H9 (cell line): ENCODE data around the gene PTPRN2. TPM values are rescaled to one million over a fixed set of nuclear protein-coding genes. Genes with fewer than 3 reads are reported as not detected.
A peak's percentile ranks its signal among the peaks of the same experiment; 100 is the strongest.

Source experiments
- DNase-seq: peaks from one replicate; pipeline ENCODE4 v3.0.0-alpha.2; 2017
- H2AFZ ChIP-seq: one replicate; pipeline ENCODE4 v1.6.1; 2013; ENCODE audit warnings: mild to moderate bottlenecking, low read length, control low read depth, moderate library complexity
- H2AK5ac ChIP-seq: 2 replicates; pipeline ENCODE4 v1.6.1; 2013; ENCODE audit warnings: low read length, control low read depth, mixed read lengths; ENCODE audit not compliant: insufficient read length
- H2BK120ac ChIP-seq: one replicate; pipeline ENCODE4 v1.6.1; 2013; ENCODE audit warnings: low read depth, mild to moderate bottlenecking, low read length, control low read depth, inconsistent platforms; ENCODE audit not compliant: poor library complexity, severe bottlenecking
- H2BK12ac ChIP-seq: 2 replicates; pipeline ENCODE4 v1.6.1; 2013; ENCODE audit warnings: low read length, control low read depth, mixed read lengths, low read depth; ENCODE audit not compliant: insufficient read length
- H2BK15ac ChIP-seq: 2 replicates; pipeline ENCODE4 v1.6.1; 2013; ENCODE audit warnings: low read depth, low read length, control low read depth
- H2BK20ac ChIP-seq: one replicate; pipeline ENCODE4 v1.6.1; 2013; ENCODE audit warnings: low read depth, mild to moderate bottlenecking, low read length, control low read depth, inconsistent platforms; ENCODE audit not compliant: poor library complexity, severe bottlenecking
- H2BK5ac ChIP-seq: 2 replicates; pipeline ENCODE4 v1.6.1; 2013; ENCODE audit warnings: low read length, control low read depth, mixed read lengths; ENCODE audit not compliant: insufficient read length
- H3K14ac ChIP-seq: 2 replicates; pipeline ENCODE4 v1.6.1; 2013; ENCODE audit warnings: low read length, control low read depth; ENCODE audit not compliant: insufficient read depth
- H3K18ac ChIP-seq: 2 replicates; pipeline ENCODE4 v1.6.1; 2013; ENCODE audit warnings: low read depth, mild to moderate bottlenecking, mixed read lengths, low read length, control low read depth; ENCODE audit not compliant: insufficient read length
- H3K23ac ChIP-seq: 2 replicates; pipeline ENCODE4 v1.6.1; 2013; ENCODE audit warnings: low read length, control low read depth, mixed read lengths, low read depth; ENCODE audit not compliant: insufficient read length
- H3K23me2 ChIP-seq: 2 replicates; pipeline ENCODE4 v1.6.1; 2013; ENCODE audit warnings: low read depth, mild to moderate bottlenecking, mixed read lengths, low read length, control low read depth; ENCODE audit not compliant: insufficient read length, poor library complexity, severe bottlenecking
- H3K27ac ChIP-seq: 2 replicates; pipeline ENCODE4 v1.5.1; 2013; ENCODE audit warnings: low read length, control low read depth, mixed read lengths, low read depth; ENCODE audit not compliant: insufficient read length
- H3K27me3 ChIP-seq: 2 replicates; pipeline ENCODE4 v1.6.1; 2013; ENCODE audit warnings: low read length, control low read depth, inconsistent platforms; ENCODE audit not compliant: insufficient read depth
- H3K4ac ChIP-seq: 2 replicates; pipeline ENCODE4 v1.6.1; 2013; ENCODE audit warnings: low read depth, mild to moderate bottlenecking, control low read depth, inconsistent platforms, low read length, moderate library complexity
- H3K4me1 ChIP-seq: 2 replicates; pipeline ENCODE4 v1.6.1; 2013; ENCODE audit warnings: low read length, control low read depth, inconsistent platforms; ENCODE audit not compliant: insufficient read depth
- H3K4me2 ChIP-seq: 2 replicates; pipeline ENCODE4 v1.6.1; 2013; ENCODE audit warnings: low read length, control low read depth, mixed read lengths; ENCODE audit not compliant: insufficient read length, insufficient read depth
- H3K56ac ChIP-seq: 2 replicates; pipeline ENCODE4 v1.6.1; 2013; ENCODE audit warnings: low read depth, mild to moderate bottlenecking, mixed read lengths, low read length, control low read depth; ENCODE audit not compliant: insufficient read length
- H3K79me1 ChIP-seq: 2 replicates; pipeline ENCODE4 v1.6.1; 2013; ENCODE audit warnings: low read depth, mild to moderate bottlenecking, moderate library complexity, low read length, control low read depth, inconsistent platforms; ENCODE audit not compliant: insufficient read depth, poor library complexity, severe bottlenecking
- H3K79me2 ChIP-seq: 2 replicates; pipeline ENCODE4 v1.6.1; 2013; ENCODE audit warnings: low read length, control low read depth, inconsistent platforms; ENCODE audit not compliant: insufficient read depth
- H3K9ac ChIP-seq: 2 replicates; pipeline ENCODE4 v1.6.1; 2013; ENCODE audit warnings: low read length, control low read depth, mixed read lengths; ENCODE audit not compliant: insufficient read length; ENCODE audit errors: extremely low read depth
- H3K9me3 ChIP-seq: one replicate; pipeline ENCODE4 v1.6.1; 2013; ENCODE audit warnings: low read depth, low read length, inconsistent platforms; ENCODE audit not compliant: control insufficient read depth
- H3T11ph ChIP-seq: one replicate; pipeline ENCODE4 v1.6.1; 2013; ENCODE audit warnings: mild to moderate bottlenecking, low read length, control low read depth, inconsistent platforms
- H4K20me1 ChIP-seq: one replicate; pipeline ENCODE4 v1.6.1; 2013; ENCODE audit not compliant: control insufficient read depth, insufficient read length, insufficient read depth
- H4K5ac ChIP-seq: 2 replicates; pipeline ENCODE4 v1.6.1; 2013; ENCODE audit warnings: low read depth, mild to moderate bottlenecking, mixed read lengths, low read length, control low read depth; ENCODE audit not compliant: insufficient read length
- H4K8ac ChIP-seq: replicated peaks from 2 replicates; pipeline ENCODE4 v1.6.1; 2013; ENCODE audit warnings: low read length, control low read depth, mixed read lengths, low read depth; ENCODE audit not compliant: insufficient read length
- H4K91ac ChIP-seq: 2 replicates; pipeline ENCODE4 v1.6.1; 2013; ENCODE audit warnings: low read depth, mild to moderate bottlenecking, moderate library complexity, mixed read lengths, low read length, control low read depth; ENCODE audit not compliant: insufficient read length
- H3K27ac Mint-ChIP-seq, 3 experiments: 2 replicates in 2 of 3; 3 replicates in 1 of 3; pipeline ENCODE4 v1.8.0; 2020 to 2021; ENCODE audit warnings: mixed read lengths in 3 of 3, mild to moderate bottlenecking in 1 of 3, moderate library complexity in 1 of 3
- H3K27me3 Mint-ChIP-seq: 2 replicates; pipeline ENCODE4 v1.8.0; 2021; ENCODE audit warnings: low read depth, mild to moderate bottlenecking, moderate library complexity, mixed read lengths
- H3K36me3 Mint-ChIP-seq, 3 experiments: 2 replicates in 2 of 3; 3 replicates in 1 of 3; pipeline ENCODE4 v1.8.0; 2020 to 2021; ENCODE audit warnings: low read depth in 3 of 3, mixed read lengths in 3 of 3; ENCODE audit not compliant: insufficient read depth in 1 of 3
- H3K4me1 Mint-ChIP-seq, 2 experiments: 2 replicates each; pipeline ENCODE4 v1.8.0; 2020; ENCODE audit warnings: mixed read lengths in 2 of 2
- H3K4me3 Mint-ChIP-seq, 2 experiments: 2 replicates in 1 of 2; 3 replicates in 1 of 2; pipeline ENCODE4 v1.8.0; 2020 to 2021; ENCODE audit warnings: mild to moderate bottlenecking in 2 of 2, mixed read lengths in 2 of 2, moderate library complexity in 1 of 2
- H3K9me3 Mint-ChIP-seq, 2 experiments: 2 replicates in 1 of 2; 3 replicates in 1 of 2; pipeline ENCODE4 v1.8.0; 2020; ENCODE audit warnings: mild to moderate bottlenecking in 2 of 2, mixed read lengths in 2 of 2, moderate library complexity in 1 of 2
- CTCF ChIP-seq: fragments of 200-600 bp; sonication (generic); conservative IDR thresholded peaks from 3 replicates; pipeline ENCODE4 v1.8.0; 2021; ENCODE audit warnings: antibody characterized with exemption, mild to moderate bottlenecking
- WGBS: extraction: QIAGEN DNeasy Blood & Tissue Kit; methylation state at CpG from one replicate; pipeline ENCODE4 v1.1.7; 2013; ENCODE audit warnings: missing lambda C conversion rate, low lambda C conversion rate, mixed read lengths; ENCODE audit not compliant: insufficient read length; ENCODE audit errors: extremely low coverage; 5-methylcytosine and 5-hydroxymethylcytosine counted together
- total RNA-seq: library from RNA; stranded (reverse); gene quantifications from 2 replicates; pipeline ENCODE4 v1.2.1, GENCODE V29; 2021

Gene PTPRN2
- total RNA-seq, 1 experiment from 2014 or later: 5.2 TPM

GRCh38 chr7:158473946-158474345, 113.7 kb downstream of the PTPRN2 start:
- Histone ChIP-seq H3K14ac (no peak overlapping the region), H3K79me1 (no peaks in the 10 kb centered on the region), H2BK120ac (no peak overlapping the region), H4K20me1 (no peaks in the 10 kb centered on the region), H3K4me2 (no peak overlapping the region), H3K18ac (no peak overlapping the region), H3K23ac (no peak overlapping the region), H2AFZ (no peak overlapping the region), H2BK12ac (no peak overlapping the region), H2BK15ac (no peak overlapping the region), H3K4me1 (peaks cover 12% of the 10 kb centered on the region; the same call in 1 of the 2 replicates), H4K8ac (no peak overlapping the region), H2BK5ac (no peak overlapping the region), H3T11ph (no peak overlapping the region), H3K27ac (no peak overlapping the region), H2AK5ac (no peak overlapping the region), H4K5ac (no peak overlapping the region), H3K56ac (no peak overlapping the region), H3K4ac (no peak overlapping the region), H4K91ac (no peak overlapping the region), H3K9me3 (no peaks in the 10 kb centered on the region), H2BK20ac (no peak overlapping the region), H3K79me2 (no peaks in the 10 kb centered on the region), H3K23me2 (no peaks in the 10 kb centered on the region), H3K9ac (no peak overlapping the region), H3K27me3 (no peaks in the 10 kb centered on the region)
- Mint-ChIP-seq H3K9me3 (no peaks in the 10 kb centered on the region), H3K36me3 (no peaks in the 10 kb centered on the region), H3K27ac (peak overlapping the region in 1 of 3 experiments; percentile 49; a peak in 1 of 7 replicates), H3K4me3 (no peak overlapping the region), H3K4me1 (peaks cover 65 to 67% of the 10 kb centered on the region in 2 experiments), H3K27me3 (peaks cover 3% of the 10 kb centered on the region; the same call in 1 of the 2 replicates)
- no CpG with 5 or more reads among the region's 12 CpGs for WGBS
- no peak for TF ChIP-seq CTCF
- DNase-seq: no peak
